Measurements from ENCODE around the gene B9D1.

- no peak for TF ChIP-seq EP300 (IDR thresholded peaks at IDR 0.05)
- TF ChIP-seq POLR2AphosphoS5 (IDR thresholded peaks at IDR 0.05) = no peak
Measured at GRCh38 chr17:19329136-19329535, 33.4 kb downstream of the B9D1 start.

Data from stomach (tissue), 4 donors.